Measurements from ENCODE around the gene CEP97.
A peak's percentile ranks its signal among the peaks of the same experiment; 100 is the strongest.

CEP97 gene

DNA sequence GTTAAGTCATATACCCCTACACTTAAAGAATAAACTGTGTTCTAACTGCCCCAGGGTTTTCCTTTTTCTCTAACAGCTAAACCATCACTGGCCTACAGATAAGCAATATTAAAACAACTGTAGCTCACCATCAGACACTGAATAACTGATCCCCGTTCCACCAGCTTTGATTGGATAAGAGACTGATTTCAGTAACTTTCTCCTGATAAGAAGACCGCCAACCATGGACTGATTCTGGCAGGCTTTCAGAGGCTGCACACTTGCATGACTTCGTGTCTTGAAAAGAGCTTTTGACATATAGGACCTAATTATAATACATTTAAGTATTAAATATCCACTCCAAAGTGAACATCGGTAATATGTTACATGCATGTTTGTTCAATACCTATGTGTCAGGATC lies 15.3 kb upstream of the CEP97 start:
- in situ Hi-C loops (cut with HindIII; ENCODE audit: low sequenced_read_pairs): no loop called here
- no peak overlapping the region for H3K4me3 ChIP-seq (ENCODE audit: low read depth, low read length)
- TF ChIP-seq, protein P1, sequence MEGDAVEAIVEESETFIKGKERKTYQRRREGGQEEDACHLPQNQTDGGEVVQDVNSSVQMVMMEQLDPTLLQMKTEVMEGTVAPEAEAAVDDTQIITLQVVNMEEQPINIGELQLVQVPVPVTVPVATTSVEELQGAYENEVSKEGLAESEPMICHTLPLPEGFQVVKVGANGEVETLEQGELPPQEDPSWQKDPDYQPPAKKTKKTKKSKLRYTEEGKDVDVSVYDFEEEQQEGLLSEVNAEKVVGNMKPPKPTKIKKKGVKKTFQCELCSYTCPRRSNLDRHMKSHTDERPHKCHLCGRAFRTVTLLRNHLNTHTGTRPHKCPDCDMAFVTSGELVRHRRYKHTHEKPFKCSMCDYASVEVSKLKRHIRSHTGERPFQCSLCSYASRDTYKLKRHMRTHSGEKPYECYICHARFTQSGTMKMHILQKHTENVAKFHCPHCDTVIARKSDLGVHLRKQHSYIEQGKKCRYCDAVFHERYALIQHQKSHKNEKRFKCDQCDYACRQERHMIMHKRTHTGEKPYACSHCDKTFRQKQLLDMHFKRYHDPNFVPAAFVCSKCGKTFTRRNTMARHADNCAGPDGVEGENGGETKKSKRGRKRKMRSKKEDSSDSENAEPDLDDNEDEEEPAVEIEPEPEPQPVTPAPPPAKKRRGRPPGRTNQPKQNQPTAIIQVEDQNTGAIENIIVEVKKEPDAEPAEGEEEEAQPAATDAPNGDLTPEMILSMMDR (IDR thresholded peaks at IDR 0.05; ENCODE audit: low read depth, low read length): no peak
- no peak for DNase-seq (ENCODE audit: low read depth, low spot score)

DNA sequence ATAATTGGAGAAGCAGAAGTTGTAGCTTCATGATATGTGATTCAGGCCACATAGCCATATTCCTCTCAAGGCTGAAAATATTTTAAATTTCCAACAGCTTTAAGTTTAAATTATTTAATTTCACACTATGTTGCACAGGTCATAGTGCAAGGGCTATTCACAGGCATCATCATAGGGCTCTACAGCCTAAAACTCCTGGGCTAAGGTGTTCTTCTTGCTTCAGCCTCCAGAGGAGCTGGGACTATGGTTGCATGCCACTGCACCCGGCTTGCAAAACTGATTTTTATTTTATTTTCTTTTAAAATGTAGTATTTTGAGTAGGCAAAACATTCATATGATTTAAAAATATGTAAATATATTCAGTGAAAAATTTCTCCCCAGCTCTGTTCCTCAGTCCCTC lies 6.0 kb upstream of the CEP97 start:
- in situ Hi-C loops (cut with HindIII; ENCODE audit: low sequenced_read_pairs): no loop called here
- TF ChIP-seq, protein P1 (IDR thresholded peaks at IDR 0.05; ENCODE audit: low read depth, low read length): no peak
- no peak for DNase-seq (ENCODE audit: low read depth, low spot score)
- H3K4me3 ChIP-seq (ENCODE audit: low read depth, low read length): no peak overlapping the region

DNA sequence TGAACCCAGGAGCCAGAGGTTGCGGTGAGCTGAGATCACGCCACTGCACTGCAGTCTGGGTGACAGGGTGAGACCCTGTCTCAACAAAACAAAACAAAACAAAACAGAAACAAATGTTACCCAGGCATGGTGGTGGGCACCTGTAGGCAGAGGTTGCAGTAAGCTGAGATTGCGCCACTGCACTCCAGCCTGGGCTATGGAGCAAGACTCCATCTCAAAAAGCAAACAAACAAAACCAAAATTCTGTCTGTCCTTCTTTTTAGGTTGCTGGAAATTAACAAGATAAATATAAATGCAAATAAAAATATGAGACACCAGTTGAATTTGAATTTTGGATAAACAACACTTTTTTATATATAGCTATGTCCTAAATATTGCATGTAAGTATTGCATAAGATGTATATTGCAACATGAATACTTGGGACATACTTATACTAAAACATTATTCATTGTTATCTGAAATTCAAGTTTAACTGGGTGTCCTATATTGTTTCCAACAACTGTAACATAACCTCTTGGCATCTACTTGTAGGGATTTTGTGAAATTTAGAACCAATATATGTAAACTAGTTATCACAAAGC lies 4.7 kb upstream of the CEP97 start:
- in situ Hi-C loops (cut with HindIII; ENCODE audit: low sequenced_read_pairs): no loop called here
- TF ChIP-seq, protein P1 (IDR thresholded peaks at IDR 0.05; ENCODE audit: low read depth, low read length): no peak
- DNase-seq (ENCODE audit: low read depth, low spot score): no peak
- H3K4me3 ChIP-seq (ENCODE audit: low read depth, low read length): no peak overlapping the region

DNA sequence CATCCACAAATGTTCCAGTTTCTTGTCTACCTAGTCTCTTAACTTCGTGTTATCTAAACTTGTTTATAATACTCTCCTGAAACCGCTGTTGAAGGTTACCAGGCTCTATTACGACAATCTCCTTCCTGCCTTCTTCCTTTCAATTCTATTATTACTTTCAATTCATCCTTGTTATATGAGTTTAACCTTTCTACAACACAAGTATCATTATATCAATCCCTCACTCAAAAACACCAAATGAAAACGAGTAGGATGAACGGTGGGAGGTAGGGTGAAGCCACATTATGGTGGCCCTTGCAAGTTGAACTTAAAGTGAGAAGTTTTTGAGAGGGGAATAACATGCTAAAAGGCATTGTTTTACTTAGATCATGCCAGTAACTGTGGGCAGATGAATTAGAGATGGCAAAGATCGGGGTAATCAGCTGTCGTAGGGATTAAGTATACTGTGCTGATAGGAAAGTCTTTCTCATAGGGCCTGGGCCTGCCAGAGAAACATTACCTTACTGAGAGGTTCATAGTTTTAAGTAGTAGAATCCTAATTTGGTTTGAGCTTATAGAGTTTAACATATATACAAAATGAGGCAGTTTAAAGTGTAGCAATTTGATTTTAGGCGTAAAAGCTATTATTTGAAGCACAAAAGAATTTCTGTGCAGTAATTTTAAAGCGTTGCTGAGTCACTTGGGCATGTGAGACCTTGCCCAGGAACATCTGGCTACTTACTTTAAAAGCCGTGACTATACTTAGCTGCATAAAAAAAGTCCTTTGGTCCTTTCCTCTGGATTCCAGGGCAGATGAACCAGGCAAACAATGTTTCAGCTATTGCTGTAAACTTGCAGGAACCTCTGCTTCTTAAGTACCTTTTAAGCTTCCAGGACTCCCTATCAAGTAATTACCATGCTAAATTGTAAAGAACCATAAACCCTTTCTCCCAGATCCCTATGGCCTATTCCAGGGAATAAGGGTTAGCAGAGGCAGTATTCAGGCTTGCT lies 3.3 kb upstream of the CEP97 start:
- DNase-seq (ENCODE audit: low read depth, low spot score): peak; percentile 41
- TF ChIP-seq, protein P1 (IDR thresholded peaks at IDR 0.05; ENCODE audit: low read depth, low read length): no peak
- in situ Hi-C loops (cut with HindIII; ENCODE audit: low sequenced_read_pairs): no loop called here
- no peak overlapping the region for H3K4me3 ChIP-seq (ENCODE audit: low read depth, low read length)

DNA sequence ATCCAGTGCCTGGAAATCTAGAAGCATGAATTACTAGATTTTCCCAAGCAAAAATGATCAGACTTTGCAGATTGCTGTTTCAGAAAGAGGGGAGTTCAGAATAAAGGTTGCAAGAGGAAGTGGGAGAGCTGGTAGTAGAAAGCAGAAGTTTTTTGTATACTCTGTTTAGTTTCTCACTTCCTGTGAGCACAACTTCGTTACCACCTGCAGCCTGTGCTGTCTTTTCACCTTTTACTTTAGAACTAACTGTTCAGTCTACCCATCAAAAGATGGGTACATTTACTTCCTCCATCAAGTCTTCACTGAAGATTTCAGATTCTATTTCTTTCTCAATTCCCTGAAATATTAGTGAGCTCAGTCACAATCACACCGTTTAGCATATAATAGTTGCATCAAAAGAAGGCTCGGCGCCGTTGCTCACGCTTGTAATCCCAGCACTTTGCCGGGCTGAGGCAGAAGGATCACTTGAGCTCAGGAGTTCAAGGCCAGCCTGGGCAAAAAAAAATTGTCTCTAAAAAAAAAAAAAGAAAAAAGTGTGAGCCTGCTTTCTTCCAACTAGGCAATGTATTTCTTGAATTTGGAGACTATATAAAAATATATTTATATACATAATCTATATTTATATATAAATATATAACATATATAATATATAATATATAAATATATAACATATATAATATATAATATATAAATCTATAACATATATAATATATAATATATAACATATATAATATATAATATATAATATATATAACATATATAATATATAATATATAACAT lies 1.8 kb upstream of the CEP97 start:
- TF ChIP-seq, protein P1 (IDR thresholded peaks at IDR 0.05; ENCODE audit: low read depth, low read length): no peak
- in situ Hi-C loops (cut with HindIII; ENCODE audit: low sequenced_read_pairs): no loop called here
- no peak for DNase-seq (ENCODE audit: low read depth, low spot score)
- H3K4me3 ChIP-seq (ENCODE audit: low read depth, low read length): no peak overlapping the region

DNA sequence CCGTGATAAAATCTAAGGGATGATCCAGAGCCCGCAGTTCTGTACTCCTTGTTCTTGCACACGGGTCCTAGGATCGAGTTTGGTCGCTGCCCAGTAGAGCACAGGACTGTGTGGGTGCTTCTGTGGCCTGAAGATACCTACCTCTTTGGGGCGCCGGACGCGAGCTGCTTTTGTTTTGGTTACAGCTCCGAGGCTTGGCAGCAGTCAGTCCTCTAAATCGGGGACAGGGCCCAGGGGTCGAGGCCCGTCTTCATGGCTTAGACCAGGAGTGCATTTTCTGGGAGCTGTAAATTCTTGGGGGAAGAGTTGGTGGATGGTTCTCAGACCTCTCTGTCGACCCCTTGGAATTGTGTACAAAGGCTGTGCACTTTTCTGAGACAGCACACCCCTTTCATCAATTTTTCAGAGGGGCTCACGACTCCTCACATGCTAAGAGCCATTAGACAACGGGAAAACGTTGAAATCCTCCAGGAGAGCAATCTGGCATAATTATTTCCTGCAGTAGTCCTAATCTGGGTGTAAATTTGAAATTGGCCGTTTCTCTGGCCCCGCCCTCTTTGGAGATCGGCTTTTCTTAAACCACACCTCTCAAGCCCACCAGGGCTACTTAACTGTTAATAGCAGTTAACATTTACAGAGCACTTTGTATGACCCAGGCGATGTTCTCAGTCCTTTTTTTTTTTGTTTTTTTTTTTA lies 928 bp downstream of the CEP97 start:
- in situ Hi-C loops (cut with HindIII; ENCODE audit: low sequenced_read_pairs): no loop called here
- TF ChIP-seq, protein P1 (IDR thresholded peaks at IDR 0.05; ENCODE audit: low read depth, low read length): no peak
- H3K4me3 ChIP-seq (ENCODE audit: low read depth, low read length): peak overlapping the region; percentile 86
- peak; percentile 29 for DNase-seq (ENCODE audit: low read depth, low spot score)

Data from astrocyte of the spinal cord (primary cell).